Tibial artery (tissue), 4 donors: Measurements from ENCODE around the gene HS1BP3.

Experiments
- DNase-seq, 2 donors: peaks; one replicate each; pipeline ENCODE4 v3.0.0-alpha.2; 2019
- H3K27ac ChIP-seq, 2 donors: fragments of 200-600 bp; sonication (generic) in 1 of 2; 1 replicate in 1 of 2; 2 replicates in 1 of 2; pipeline ENCODE4 v1.5.1; 2018 to 2019; ENCODE audit warnings: mild to moderate bottlenecking in 1 of 2
- H3K27me3 ChIP-seq, 2 donors: fragments of 200-600 bp; sonication (generic) in 1 of 2; one replicate each; pipeline versions ENCODE4 v1.5.1 to v1.6.0; 2016 to 2019
- H3K36me3 ChIP-seq, 3 donors: fragments of 200-600 bp; sonication (generic) in 2 of 3; one replicate each; pipeline ENCODE4 v1.5.1; 2016 to 2019; ENCODE audit warnings: mild to moderate bottlenecking in 2 of 3
- H3K4me1 ChIP-seq, 4 donors: fragments of 200-600 bp; sonication (generic) in 2 of 4; 1 replicate in 3 of 4; 2 replicates in 1 of 4; pipeline ENCODE4 v1.5.1; 2016 to 2019
- H3K4me3 ChIP-seq, 2 donors: fragments of 200-600 bp; sonication (generic) in 1 of 2; 1 replicate in 1 of 2; 2 replicates in 1 of 2; pipeline ENCODE4 v1.5.1; 2018 to 2019; ENCODE audit warnings: mild to moderate bottlenecking in 2 of 2
- H3K9me3 ChIP-seq, 3 donors: fragments of 200-600 bp; sonication (generic) in 1 of 3; one replicate each; pipeline ENCODE4 v1.5.1; 2016 to 2019
- CTCF ChIP-seq, 2 experiments: fragments of 200-600 bp in 1 of 2; fragments of 450-650 bp in 1 of 2; IDR thresholded peaks; one replicate each; pipeline ENCODE4 v1.5.1; 2017 to 2019; ENCODE audit warnings: antibody characterized with exemption in 2 of 2, mild to moderate bottlenecking in 1 of 2, moderate library complexity in 1 of 2
- intact Hi-C: fragments of 100-400 bp; cut with DNase I; formaldehyde crosslinking; loops from one replicate; pipeline ENCODE4 v1.15.0; 2023; ENCODE audit warnings: low total_unique reads

The HS1BP3 gene

GRCh38 chr2:20657522-20658235 is 6.8 kb upstream of the HS1BP3 start:
- TF ChIP-seq CTCF (IDR thresholded peaks at IDR 0.05) = no peak
- Histone ChIP-seq H3K9me3 (no peaks in the 10 kb centered on the region), H3K4me3 (no peak overlapping the region), H3K27ac (no peak overlapping the region), H3K36me3 (no peaks in the 10 kb centered on the region), H3K27me3 (peaks cover 0 to 9% of the 10 kb centered on the region in 2 donors), H3K4me1 (peaks cover 0 to 6% (median 3%) of the 10 kb centered on the region in 4 donors)
- no peak for DNase-seq
- intact Hi-C loops = no loop called here

GRCh38 chr2:20656561-20656960 is 5.7 kb upstream of the HS1BP3 start:
- peak in 1 of 2 donors; percentile 48 for DNase-seq
- Histone ChIP-seq H3K36me3 (no peaks in the 10 kb centered on the region), H3K9me3 (no peaks in the 10 kb centered on the region), H3K4me1 (peaks cover 0 to 13% (median 8%) of the 10 kb centered on the region in 4 donors), H3K4me3 (no peak overlapping the region), H3K27me3 (peaks cover 0 to 9% of the 10 kb centered on the region in 2 donors), H3K27ac (no peak overlapping the region)
- TF ChIP-seq CTCF (IDR thresholded peaks at IDR 0.05) = no peak
- intact Hi-C loops = no loop called here

- H3K9me3 ChIP-seq = no peaks in the 10 kb centered on the region
- H3K4me3 ChIP-seq = no peak overlapping the region
- peaks cover 0 to 23% (median 16%) of the 10 kb centered on the region in 4 donors for H3K4me1 ChIP-seq
- H3K36me3 ChIP-seq = no peaks in the 10 kb centered on the region
- intact Hi-C loops = no loop called here
- no peak overlapping the region for H3K27ac ChIP-seq
- no peaks in the 10 kb centered on the region for H3K27me3 ChIP-seq
- no peak for TF ChIP-seq CTCF (IDR thresholded peaks at IDR 0.05)
- DNase-seq = no peak
These were observed 3.6 kb upstream of the HS1BP3 start for GRCh38 chr2:20654535-20654813.

GRCh38 chr2:20653695-20654534 is 3.0 kb upstream of the HS1BP3 start:
- H3K4me3 ChIP-seq = no peak overlapping the region

More at GRCh38 chr2:20653695-20654534, 3.0 kb upstream of the HS1BP3 start:
- intact Hi-C loops = no loop called here
- Histone ChIP-seq H3K27me3 (no peaks in the 10 kb centered on the region), H3K27ac (no peak overlapping the region), H3K4me1 (peaks cover 0 to 29% (median 22%) of the 10 kb centered on the region in 4 donors), H3K9me3 (no peaks in the 10 kb centered on the region), H3K36me3 (no peaks in the 10 kb centered on the region)
- peak in 1 of 2 donors; percentile 51 for DNase-seq
- no peak for TF ChIP-seq CTCF (IDR thresholded peaks at IDR 0.05)
